GM04504 (cell line): ENCODE measurements around the gene CPA4.

Experiments used
- DNase-seq: peaks from one replicate; pipeline ENCODE4 v3.0.0-alpha.2; 2012; ENCODE audit warnings: low read depth

CPA4 gene

DNA sequence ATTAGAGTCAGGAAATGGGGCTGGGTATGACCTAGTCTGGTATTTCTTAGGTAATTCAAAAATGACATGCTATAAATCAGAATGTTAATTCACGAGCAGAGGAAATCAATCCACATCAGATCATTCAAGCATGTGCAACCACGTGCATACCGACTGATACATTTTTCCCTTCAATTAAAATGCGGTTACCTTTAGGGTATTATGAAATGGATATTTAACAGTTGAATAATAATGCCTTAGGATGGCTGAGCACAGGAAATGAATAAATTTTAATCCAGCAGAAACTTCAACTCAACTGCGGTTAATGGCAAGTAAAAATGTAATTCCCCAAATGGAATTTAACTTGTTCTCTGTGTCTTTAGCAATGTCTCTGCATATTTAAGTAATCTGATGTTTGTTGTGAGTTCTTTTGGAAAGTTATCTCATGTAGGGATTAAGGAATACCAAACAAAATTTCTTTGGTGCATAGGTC, 17.1 kb upstream of the CPA4 start:
- DNase-seq, result no peak

DNA sequence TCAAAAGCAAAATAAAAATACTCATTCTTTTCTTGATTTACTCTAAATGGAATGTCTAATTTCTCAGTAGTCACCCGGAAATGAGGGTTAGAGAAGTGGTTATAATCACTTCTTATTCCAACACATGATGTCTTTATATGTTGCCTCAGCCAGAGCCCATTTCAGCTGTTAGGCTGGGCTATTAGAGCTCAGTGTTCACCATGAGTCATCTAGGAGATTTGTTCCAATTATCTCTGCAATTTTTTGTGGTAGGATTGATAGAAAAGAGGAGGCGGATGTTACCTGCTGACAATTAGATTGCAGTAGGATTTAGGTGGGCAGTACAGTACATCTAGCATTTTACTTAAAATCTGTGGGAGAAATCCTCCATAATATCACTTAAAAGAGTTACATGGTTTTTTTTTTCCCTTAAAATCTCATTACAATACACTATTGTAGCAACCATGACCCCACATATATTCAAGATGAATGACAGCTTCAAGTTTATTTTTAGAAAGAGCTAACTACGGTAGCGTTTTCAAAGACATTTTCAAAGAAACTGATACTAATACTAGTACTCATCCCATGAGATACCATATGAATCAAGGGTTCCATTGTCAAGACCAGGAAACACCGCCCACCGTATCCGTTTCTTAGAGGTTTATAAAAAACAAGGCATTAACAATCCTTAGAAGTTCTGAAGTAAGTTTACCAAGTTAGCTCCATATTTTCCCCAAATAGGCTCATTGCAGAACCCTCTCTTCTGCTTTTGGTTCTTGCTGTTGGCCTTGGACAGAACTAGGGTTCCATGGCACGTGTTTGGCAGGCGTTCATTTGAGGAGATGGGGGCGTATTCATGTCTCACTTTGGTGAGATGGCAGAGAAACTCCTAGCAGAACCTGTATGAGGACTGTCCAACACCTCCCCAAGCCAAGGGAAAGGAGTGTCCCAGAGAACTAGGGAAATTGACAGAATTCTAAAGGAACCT, 15.9 kb upstream of the CPA4 start:
- DNase-seq, result no peak

DNA sequence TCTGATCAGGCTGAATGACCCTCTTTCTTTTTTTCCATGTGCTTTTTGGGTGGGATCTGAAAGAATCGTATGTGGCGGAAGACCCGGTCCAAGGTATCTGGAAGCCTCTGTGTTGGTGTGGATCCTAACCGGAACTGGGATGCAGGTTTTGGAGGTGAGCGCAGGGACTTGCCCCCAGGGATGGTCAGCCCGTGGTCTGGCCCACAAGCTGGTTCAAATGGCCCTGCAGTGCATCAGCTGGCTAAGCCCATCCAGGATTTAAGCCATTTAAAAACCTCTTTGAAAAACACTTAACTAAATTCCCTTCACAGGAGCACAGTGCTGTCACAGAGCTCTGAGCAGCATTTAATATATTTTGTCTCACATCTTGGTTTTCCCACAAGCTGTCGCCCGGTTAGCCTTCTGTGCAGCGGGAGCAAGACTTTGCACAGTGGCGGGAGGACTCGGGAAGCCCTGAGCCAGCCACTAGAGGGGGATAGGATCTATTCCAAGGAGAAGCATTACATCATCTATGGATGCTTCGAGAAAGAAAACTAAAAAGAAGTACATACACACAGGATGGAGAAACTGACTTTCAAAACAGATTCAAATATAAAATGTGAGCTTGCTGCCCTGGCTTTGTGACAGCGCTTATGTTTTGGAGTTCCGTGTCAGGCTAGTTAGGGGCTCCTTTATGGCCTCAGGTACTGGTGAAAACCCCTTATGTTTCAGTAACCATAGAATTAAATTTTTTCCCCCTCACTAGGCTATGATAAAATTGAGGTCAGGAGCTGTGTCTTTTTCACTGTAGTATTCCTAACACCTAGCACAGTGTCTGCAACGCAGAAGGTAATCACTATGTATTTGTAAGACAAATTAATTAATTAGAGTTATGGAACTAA, 15.0 kb upstream of the CPA4 start:
- no peak for DNase-seq

DNA sequence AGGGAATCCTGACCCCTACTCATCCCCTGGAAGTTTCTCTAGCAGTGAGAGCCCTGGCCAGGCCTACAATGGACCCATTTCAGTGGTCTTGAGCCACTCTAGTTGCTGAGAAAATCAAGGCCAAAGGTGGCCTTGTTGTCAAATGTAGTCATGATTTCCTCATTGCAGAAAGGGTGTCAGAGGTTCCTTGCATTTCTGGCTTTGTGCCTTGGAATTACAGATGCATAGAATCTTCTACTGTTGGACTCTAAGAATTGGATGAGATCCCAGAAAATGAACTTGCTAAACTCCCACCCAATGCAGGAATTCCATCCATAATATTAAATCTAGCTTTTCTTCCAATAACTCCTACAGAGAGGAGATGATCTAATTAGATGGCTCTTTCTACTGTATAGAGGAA, 14.1 kb upstream of the CPA4 start:
- no peak for DNase-seq

DNA sequence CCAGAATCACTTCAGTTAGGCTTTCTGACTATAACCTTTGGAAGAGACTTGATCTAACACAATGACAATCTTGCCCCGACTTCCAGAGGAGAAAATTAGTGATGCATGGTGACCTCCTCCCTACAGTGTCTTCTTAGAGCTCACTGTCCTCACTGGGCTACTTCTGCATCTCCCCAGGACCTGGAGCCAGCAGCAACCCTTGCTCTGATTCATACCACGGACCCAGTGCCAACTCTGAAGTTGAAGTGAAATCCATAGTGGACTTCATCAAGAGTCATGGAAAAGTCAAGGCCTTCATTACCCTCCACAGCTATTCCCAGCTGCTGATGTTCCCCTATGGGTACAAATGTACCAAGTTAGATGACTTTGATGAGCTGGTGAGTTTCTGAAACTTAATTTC, 13.7 kb upstream of the CPA4 start:
- no peak for DNase-seq

DNA sequence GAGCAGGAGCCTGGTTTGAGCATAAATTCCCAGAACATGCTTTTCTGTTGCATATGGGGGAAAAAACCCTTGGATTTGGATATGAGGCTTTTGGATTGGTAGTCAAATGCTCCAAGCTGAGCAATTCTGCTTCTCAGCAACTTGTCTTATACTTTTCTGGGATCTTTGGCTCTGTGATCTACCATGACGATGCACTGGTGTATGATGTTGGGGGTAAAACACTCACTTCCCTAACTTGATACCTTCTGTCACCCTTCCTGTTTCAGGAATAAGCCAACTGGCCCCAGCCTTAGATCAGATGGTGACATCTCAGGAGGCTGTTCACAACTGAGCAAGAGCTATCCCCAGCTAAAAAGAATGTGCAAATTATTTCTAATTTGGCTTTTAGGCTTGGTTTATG, 13.1 kb upstream of the CPA4 start:
- no peak for DNase-seq

DNA sequence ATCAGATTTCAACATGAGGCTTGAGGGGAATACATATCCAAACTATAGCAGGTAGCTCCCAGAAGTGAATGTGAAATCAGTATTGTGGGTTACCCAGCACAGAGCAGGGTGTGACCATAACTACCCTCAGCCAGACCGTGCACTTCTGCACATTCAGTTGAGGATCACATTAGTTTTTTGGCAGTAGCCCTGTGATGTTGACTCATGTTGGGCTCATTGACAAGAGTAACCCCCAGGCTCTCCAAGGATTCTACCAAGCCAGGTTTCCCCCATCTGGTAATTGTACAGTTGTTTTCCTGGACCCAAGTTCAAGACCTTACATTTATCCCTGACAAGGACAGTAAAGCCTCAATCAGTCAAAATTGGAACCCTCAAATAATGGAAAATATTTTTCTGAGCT, 11.7 kb upstream of the CPA4 start:
- no peak for DNase-seq

DNA sequence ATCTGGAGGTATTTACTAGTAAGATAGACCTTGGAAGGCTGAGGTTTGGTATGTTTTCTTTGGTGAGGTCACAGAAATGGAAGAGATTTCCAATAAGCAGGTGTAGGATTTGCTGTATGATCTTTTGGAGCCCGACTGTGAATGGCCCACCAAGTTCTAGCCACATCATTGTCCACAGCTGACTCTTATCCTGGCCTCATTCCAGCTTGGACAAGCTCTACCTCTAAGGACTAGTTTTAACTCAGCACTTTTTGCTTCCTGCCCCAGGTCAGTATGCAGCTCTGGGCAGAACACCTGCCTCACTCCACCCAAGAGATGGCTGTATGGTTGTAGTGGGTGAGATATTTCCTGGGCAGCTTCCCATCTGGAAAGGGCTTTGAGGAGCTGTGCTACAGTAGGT, 6.1 kb upstream of the CPA4 start:
- no peak for DNase-seq

DNA sequence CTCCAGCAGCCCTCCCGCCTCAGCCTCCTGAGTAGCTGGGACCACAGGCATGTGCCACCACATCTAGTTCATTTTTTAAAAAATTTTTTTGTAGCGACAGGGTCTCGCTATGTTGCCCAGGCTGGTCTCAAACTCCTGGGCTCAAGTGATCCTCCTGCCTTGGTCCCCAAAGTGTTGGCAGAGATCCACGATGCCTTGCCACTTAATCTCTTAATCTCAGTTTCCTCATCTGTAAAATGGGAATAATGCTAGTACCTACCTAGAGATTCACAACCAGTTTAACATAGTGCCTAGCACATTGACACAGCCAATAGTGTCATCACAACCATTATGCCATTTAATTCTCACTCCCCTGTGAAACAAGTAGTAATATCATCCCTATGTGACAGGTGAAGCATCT, 4.8 kb upstream of the CPA4 start:
- DNase-seq, result no peak

DNA sequence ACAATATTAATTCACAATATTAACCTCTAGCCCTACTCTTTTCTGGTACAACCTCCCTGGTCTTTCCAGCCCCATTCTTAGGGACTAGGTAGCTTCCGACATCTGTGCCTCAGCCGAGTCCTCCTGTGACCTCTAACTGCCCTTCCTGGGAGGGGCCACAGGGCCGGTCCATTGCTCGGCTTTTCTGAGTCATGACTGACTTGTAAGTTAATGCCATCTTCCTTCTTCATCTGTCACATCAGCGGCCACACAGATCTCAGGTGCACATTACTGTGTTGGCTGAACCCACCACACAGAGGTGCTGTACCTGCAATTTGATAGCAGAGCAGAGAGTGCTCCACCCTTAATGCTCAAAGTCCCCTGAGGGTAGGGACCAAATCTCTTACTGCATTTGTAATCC, 4.1 kb upstream of the CPA4 start:
- DNase-seq, result no peak

DNA sequence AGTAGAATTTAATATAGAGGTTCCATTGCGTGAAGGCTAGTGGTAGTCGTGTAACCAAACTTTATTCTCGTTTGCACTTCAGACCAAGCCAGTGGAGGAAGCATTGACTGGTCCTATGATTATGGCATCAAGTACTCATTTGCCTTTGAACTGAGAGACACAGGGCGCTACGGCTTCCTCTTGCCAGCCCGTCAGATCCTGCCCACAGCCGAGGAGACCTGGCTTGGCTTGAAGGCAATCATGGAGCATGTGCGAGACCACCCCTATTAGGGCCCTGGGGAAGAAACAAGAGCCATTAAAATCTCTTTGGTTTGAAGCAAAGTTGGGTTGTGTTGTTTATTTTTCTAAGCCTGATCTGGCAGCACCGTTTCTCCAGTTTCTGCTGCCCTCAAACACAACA, 3.5 kb upstream of the CPA4 start:
- DNase-seq, result no peak

DNA sequence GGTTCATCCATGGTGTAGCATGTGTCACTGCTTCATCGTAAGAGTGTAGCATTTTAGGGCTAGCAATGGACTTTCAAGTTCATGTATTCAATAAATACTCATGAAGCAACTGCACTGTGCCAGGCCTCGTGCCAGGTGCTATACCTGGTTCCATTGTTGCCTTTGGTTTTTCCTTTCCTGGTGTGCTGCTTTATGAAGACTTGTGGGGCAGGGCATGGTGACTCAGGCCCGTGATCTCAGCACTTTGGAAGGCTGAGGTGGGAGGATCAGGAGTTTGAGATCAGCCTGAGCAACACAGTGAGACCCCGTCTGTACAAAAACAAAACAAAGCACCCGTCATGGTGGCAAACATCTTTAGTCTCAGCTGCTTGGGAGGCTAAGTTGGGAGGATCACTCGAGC, 2.2 kb upstream of the CPA4 start:
- DNase-seq, result no peak

DNA sequence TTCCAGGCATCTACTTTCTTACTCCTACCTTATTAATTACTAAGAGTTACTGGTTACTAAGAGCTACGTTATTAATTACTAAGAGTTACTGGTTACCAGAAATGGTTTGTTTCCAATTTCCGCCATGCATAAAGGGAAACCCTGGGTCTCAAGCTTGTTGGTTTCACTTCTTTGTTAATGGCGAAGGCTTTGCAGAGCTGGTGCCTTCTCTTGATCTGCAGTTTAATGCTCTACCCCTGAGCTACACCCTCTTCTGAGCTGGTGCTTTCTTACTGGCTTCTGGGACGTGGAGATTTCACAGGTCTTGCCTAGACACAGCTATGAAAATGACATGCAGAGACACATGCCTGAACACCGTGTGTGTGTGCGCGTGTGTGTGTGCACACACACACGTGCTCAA, 560 bp downstream of the CPA4 start:
- no peak for DNase-seq

DNA sequence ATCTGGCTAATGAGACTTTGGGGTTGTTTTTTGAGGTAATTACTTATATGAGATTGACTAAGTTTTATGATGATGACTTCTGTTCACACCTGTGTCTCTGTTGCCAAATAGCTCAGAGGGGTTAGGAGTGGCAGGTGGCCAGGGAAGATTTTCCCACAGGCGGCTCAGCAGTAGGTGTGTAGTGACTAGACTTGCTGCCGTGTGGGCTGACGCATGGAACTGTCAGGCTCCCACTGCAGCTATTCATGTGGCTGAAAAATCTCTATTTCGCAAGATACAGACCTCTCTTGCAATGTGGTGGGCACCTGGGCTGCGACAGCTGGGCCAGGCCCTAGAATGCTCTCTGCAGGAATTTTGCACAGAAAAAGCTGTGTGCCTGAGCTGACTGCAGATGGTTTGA, 1.4 kb downstream of the CPA4 start:
- no peak for DNase-seq

DNA sequence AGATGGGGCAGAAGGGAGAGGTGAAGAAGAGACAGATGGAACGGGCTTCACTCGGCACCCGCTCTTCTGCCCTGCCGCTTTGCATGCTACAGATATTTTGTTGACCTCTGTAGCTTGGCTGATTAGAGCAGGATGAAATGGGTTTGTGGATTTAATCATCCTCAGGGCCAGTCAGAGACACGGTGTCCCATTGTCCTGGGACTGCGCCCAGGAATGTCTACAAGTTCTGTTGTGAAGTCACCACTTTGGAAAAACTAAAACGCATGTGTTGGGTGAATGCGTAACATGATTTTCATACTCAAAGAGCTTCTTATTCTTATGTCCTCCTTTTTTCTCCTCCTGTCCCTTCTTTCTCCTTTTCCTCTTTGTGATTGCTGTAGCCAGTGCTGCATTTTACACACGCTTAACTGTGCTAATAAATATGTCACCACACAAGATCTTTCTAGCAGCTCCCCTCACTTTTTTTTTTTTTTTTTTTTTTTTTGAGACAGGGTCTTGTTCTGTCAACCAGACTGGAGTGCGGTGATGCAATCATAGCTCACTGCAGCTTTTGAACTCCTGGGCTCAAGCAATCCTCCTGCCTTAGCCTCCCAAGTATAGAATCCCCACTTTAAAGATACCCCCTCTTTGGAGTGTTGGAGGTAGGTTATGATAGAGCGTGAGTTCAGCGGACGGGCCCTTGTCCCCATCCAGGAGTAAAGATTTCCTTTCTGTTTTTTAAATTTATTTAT, 3.4 kb downstream of the CPA4 start:
- no peak for DNase-seq

DNA sequence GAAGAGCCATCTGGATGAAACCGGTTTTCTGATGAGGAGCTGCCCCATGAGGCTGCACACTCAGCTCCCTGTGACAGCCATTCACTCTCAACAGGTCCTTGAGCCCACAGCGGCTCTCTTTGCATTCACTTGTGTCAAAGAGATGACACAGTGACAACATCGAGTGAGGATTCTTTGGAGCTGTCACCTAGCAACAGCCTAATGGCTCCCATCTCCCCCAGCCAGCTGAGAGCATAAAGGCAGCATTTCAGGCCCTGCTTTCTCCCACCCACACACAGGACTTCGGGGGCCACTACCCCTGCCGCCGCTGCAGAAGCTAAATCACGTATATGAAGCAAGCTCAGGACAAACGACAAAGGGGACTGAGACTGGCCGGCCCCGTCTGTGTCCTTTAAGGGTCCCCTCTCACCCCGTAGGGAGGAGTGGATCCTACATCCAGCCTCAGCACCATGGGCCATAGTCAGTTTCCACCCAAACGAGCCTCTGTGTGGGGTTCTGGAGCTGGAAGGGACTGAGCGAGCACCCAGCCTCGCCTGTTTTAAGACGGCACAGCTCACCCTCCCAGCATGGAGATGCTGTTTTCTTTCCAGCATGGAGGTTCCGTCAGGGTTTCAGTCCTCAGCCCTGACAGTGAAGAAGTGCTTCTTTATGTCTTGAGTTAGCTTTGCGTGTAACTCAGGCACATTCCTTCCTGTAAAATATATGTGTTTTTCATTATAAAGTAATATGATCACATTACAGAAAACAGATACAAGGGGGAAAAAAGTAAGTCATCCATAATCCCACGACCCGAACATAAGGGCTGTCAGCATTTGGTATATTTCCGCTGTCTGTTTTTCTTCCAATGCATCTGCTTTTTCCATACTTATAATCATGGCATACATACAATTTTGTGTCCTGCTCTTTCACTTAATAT, 4.9 kb downstream of the CPA4 start:
- no peak for DNase-seq

DNA sequence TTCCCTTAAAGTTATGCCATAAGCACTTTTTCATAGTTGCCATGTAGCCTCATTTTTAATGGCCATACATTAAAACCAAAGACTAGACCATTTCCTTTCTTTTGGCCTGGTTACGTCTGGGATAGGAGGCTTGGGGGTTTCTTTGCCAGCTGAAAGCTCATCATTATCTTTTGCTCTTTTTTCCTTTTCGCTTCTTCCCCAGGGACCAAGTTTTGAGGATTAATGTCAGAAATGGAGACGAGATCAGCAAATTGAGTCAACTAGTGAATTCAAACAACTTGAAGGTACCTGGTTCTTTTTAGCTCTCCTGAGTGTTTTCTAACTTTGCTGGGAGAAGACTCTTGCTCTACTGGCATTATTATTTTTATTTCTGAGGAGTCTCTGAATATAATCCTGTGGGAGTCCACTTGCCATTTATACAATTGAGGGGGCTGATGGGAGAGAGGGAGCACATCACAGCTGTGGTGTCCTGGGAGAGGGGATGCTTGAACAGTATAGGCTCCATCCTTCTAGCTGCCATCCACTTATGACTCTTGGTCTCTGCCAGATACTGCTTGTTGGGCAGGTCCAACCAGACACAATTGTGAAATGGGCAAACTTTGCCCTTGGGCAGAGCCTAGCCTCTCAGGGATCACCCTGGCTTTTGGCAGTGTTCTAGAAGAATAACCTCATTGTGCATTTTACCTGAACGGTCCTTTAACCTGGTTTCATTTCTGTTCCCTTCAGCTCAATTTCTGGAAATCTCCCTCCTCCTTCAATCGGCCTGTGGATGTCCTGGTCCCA, 5.8 kb downstream of the CPA4 start:
- no peak for DNase-seq

DNA sequence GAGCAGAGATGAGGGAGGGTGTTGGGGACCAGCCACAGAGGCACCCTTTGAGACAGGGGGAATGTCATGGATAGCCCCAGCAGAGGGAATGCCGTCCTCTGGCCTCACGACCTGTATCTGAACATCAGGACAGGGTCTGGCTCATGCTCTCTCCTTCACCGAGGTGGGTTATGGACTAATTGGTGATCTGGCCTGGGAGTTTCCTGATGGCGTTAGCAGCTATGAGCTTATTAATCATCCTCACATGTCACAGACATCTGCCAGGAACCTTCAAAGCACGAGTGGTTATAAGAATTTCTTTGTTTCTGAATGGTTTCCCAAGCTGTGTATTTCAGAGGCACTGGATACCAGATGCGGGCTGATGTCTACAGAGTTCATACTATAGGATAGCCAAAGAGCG, 6.9 kb downstream of the CPA4 start:
- no peak for DNase-seq

DNA sequence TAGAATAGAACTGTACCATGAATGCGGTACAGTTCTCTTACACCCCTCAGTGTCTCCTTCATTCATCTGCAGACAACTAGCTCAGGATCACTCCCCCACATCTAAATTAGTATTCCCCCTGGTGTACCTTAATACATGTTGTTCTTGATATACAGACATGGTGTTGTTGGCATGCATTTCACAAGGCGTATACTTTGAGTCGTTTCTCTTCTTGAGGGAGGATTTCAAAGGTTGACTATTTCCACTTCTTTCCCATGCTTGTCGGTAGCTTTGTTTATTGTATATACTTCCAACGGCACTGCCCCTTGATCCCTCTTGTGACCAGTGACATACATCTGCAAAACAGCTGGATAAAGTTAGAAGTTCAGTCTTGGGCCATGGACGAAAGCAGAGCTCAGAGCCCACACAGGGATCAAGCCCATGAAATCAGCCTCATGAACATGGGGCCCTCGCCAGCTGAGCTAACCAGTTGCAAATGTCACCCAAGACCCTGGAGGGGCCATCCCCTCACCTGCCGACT, 8.6 kb downstream of the CPA4 start:
- no peak for DNase-seq

DNA sequence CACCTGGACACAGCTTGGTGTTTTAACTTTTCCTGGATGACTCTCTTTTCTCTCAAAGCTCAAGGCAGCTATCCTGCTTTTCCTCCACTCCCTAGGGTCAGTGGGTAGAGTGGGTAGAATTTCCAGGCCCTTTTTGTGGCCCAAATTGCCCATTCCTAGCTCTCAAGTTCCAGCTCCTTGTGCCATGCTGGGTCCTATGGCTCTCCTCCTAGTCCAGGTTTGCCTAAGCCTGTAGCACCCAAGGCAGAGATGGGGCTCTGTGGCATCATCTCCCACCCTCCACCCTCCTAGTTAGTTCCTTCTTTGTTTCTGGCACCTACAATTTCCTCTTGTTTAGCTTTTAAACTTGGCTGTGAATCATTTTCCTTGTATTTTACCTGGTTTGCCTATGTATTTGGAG, 9.7 kb downstream of the CPA4 start:
- no peak for DNase-seq
